GM10248 (cell line): ENCODE measurements around the gene ZNF410.

Experiments used
- CTCF ChIA-PET: fragments of 300-600 bp; sonication (Branson Sonifier 250); formaldehyde crosslinking; extraction: SDS; loops from one replicate; lab custom pipeline; 2021; ENCODE audit warnings: antibody characterized with exemption; lab: Yijun Ruan, JAX
- POLR2A ChIA-PET: fragments of 350-650 bp; sonication (Branson Sonifier 250); formaldehyde crosslinking; extraction: SDS; loops from one replicate; lab custom pipeline; 2020; ENCODE audit warnings: antibody characterized with exemption; lab: Yijun Ruan, JAX
- DNase-seq: peaks from one replicate; pipeline ENCODE4 v3.0.0; 2012; ENCODE audit errors: extremely low spot score
- TF ChIP-seq, protein P1 (sequence below): IDR thresholded peaks from 2 replicates; pipeline ENCODE4 v1.5.1; 2012; ENCODE audit warnings: mild to moderate bottlenecking, low read depth; ENCODE audit errors: extremely low read depth, missing control alignments, control extremely low read depth

Gene ZNF410

DNA sequence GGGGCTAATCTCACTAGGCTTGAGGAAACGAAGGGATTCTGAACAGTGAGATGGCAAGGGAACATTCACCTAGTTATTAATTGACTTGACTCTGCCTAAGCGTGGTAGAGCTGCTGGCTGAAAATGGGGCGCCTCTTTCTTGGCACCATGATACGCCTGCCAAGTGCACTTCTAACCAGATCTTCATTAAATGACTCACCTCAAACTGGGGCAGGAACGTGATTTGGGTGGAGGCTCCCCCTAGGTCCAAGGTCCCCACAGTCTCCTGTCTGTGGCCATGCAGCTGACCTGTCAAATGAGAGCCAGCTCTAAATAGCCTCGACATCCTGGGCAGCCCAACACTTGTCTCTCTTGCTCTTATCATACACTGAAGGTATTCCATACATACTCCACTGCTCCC lies 89.5 kb downstream of the ZNF410 start:
- DNase-seq: no peak
- ChIA-PET POLR2A (no interaction called here), CTCF (no interaction called here)
- TF ChIP-seq, protein P1, sequence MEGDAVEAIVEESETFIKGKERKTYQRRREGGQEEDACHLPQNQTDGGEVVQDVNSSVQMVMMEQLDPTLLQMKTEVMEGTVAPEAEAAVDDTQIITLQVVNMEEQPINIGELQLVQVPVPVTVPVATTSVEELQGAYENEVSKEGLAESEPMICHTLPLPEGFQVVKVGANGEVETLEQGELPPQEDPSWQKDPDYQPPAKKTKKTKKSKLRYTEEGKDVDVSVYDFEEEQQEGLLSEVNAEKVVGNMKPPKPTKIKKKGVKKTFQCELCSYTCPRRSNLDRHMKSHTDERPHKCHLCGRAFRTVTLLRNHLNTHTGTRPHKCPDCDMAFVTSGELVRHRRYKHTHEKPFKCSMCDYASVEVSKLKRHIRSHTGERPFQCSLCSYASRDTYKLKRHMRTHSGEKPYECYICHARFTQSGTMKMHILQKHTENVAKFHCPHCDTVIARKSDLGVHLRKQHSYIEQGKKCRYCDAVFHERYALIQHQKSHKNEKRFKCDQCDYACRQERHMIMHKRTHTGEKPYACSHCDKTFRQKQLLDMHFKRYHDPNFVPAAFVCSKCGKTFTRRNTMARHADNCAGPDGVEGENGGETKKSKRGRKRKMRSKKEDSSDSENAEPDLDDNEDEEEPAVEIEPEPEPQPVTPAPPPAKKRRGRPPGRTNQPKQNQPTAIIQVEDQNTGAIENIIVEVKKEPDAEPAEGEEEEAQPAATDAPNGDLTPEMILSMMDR: no peak

DNA sequence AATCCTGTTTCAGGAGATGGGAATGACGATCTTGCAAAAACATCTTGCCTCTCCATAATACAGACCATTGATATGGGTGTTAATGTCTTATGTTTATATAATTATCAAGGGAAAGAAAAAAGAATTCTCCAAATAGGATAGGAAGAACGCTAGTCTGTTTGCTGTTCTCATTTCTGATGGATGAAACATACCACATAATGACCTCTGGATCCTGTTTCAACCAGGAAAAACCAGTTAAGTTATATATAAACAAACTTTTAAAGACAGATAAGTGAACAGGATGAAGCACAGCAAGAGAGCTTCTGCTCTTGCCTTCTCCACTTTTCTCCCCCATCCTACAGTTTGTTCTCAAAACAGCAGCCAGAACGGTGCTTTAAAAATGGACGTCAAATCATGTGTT lies 91.2 kb downstream of the ZNF410 start:
- POLR2A ChIA-PET: no interaction called here
- no peak for DNase-seq
- TF ChIP-seq, protein P1: no peak
- CTCF ChIA-PET: interaction anchor here (1.0 to 1.2 kb wide), 2 partner anchors 25 to 31 kb away, joined by 3 read pairs; no protein-coding TSS in a partner anchor
